Suprapubic skin (tissue), 4 donors: ENCODE measurements around the gene HDAC7. TPM values are rescaled to one million over a fixed set of nuclear protein-coding genes. Genes with fewer than 3 reads are reported as not detected.

Experiments used
- DNase-seq, 2 donors: peaks; one replicate each; pipeline ENCODE4 v3.0.0-alpha.2; 2019; ENCODE audit warnings: low spot score in 2 of 2
- H3K27ac ChIP-seq: fragments of 200-600 bp; sonication (generic); one replicate; pipeline ENCODE4 v1.5.1; 2019
- H3K27me3 ChIP-seq: fragments of 200-600 bp; sonication (generic); one replicate; pipeline ENCODE4 v1.5.1; 2019
- H3K36me3 ChIP-seq: fragments of 200-600 bp; sonication (generic); one replicate; pipeline ENCODE4 v1.5.1; 2019
- H3K4me1 ChIP-seq: fragments of 200-600 bp; sonication (generic); one replicate; pipeline ENCODE4 v1.5.1; 2019
- H3K4me3 ChIP-seq: fragments of 200-600 bp; sonication (generic); one replicate; pipeline ENCODE4 v1.5.1; 2019; ENCODE audit warnings: mild to moderate bottlenecking
- H3K9me3 ChIP-seq: fragments of 200-600 bp; sonication (generic); one replicate; pipeline ENCODE4 v1.5.1; 2019
- CTCF ChIP-seq, 2 donors: fragments of 200-600 bp in 1 of 2; fragments of 450-650 bp in 1 of 2; sonication (generic) in 1 of 2; IDR thresholded peaks; one replicate each; pipeline ENCODE4 v1.5.1; 2016 to 2019; ENCODE audit warnings: antibody characterized with exemption in 2 of 2, mild to moderate bottlenecking in 1 of 2, moderate library complexity in 1 of 2
- EP300 ChIP-seq: sonication (generic); formaldehyde crosslinking; IDR thresholded peaks from one replicate; pipeline ENCODE4 v1.6.1; 2017; ENCODE audit warnings: antibody characterized with exemption
- POLR2A ChIP-seq, 2 donors: fragments of 450-650 bp; IDR thresholded peaks; one replicate each; pipeline ENCODE4 v1.6.1; 2017; ENCODE audit warnings: antibody characterized with exemption in 2 of 2, mild to moderate bottlenecking in 2 of 2, moderate library complexity in 2 of 2
- POLR2AphosphoS5 ChIP-seq, 3 donors: sonication (generic); formaldehyde crosslinking; IDR thresholded peaks; one replicate each; pipeline ENCODE4 v1.6.1; 2017; ENCODE audit warnings: antibody characterized with exemption in 3 of 3
- WGBS: methylation state at CpG from one replicate; pipeline ENCODE4 v1.1.5; 2018; 5-methylcytosine and 5-hydroxymethylcytosine counted together
- total RNA-seq, 4 donors: library from RNA; depleted of rRNA; stranded (reverse); fragments of >200 nt; gene quantifications; one replicate each; pipeline ENCODE4 v1.1.0, GENCODE V29; 2016

The HDAC7 gene
- total RNA-seq, 4 donors from 2014 or later = 47.9 to 152 (median 76.2) TPM

GRCh38 chr12:47835006-47835830 lies 15.5 kb upstream of the HDAC7 start:
- Histone ChIP-seq H3K9me3 (no peaks in the 10 kb centered on the region), H3K4me3 (no peak overlapping the region), H3K27me3 (no peaks in the 10 kb centered on the region), H3K36me3 (no peaks in the 10 kb centered on the region), H3K4me1 (peaks cover 50% of the 10 kb centered on the region), H3K27ac (no peak overlapping the region)
- no peak for DNase-seq
- WGBS = 89% methylated on average over 12 of the region's 12 CpGs
- TF ChIP-seq EP300 (no peak), CTCF (IDR thresholded peaks at IDR 0.05) (no peak), POLR2AphosphoS5 (IDR thresholded peaks at IDR 0.05) (no peak), POLR2A (IDR thresholded peaks at IDR 0.05) (no peak)

- Histone ChIP-seq H3K4me1 (peaks cover 57% of the 10 kb centered on the region), H3K36me3 (no peaks in the 10 kb centered on the region), H3K27me3 (no peaks in the 10 kb centered on the region), H3K4me3 (no peak overlapping the region), H3K27ac (no peak overlapping the region), H3K9me3 (no peaks in the 10 kb centered on the region)
- DNase-seq = no peak
- WGBS = 82% methylated on average over 8 of the region's 8 CpGs
- no peak for TF ChIP-seq EP300
- no peak for TF ChIP-seq CTCF (IDR thresholded peaks at IDR 0.05)
- no peak for TF ChIP-seq POLR2AphosphoS5 (IDR thresholded peaks at IDR 0.05)
- TF ChIP-seq POLR2A (IDR thresholded peaks at IDR 0.05) = no peak
Observed at GRCh38 chr12:47834199-47834903, 14.6 kb upstream of the HDAC7 start.

- Histone ChIP-seq H3K9me3 (no peaks in the 10 kb centered on the region), H3K27ac (no peak overlapping the region), H3K27me3 (no peaks in the 10 kb centered on the region), H3K4me1 (peaks cover 59% of the 10 kb centered on the region), H3K4me3 (no peak overlapping the region), H3K36me3 (no peaks in the 10 kb centered on the region)
- WGBS = 97% methylated on average over 10 of the region's 12 CpGs
- no peak for TF ChIP-seq POLR2A (IDR thresholded peaks at IDR 0.05)
- DNase-seq = no peak
Observed at GRCh38 chr12:47833591-47834012, 13.9 kb upstream of the HDAC7 start.

GRCh38 chr12:47832263-47832933 lies 12.7 kb upstream of the HDAC7 start:
- no peak overlapping the region for H3K27ac ChIP-seq
- TF ChIP-seq CTCF (IDR thresholded peaks at IDR 0.05) (no peak), POLR2A (IDR thresholded peaks at IDR 0.05) (no peak), EP300 (no peak), POLR2AphosphoS5 (IDR thresholded peaks at IDR 0.05) (no peak)
- WGBS = 83% methylated on average over 13 of the region's 13 CpGs
- H3K27me3 ChIP-seq = no peaks in the 10 kb centered on the region
- no peak for DNase-seq
- no peak overlapping the region for H3K4me3 ChIP-seq
- no peaks in the 10 kb centered on the region for H3K9me3 ChIP-seq
- H3K4me1 ChIP-seq = peaks cover 59% of the 10 kb centered on the region
- H3K36me3 ChIP-seq = no peaks in the 10 kb centered on the region

GRCh38 chr12:47829584-47829983 lies 9.9 kb upstream of the HDAC7 start:
- TF ChIP-seq EP300 = no peak
- TF ChIP-seq CTCF (IDR thresholded peaks at IDR 0.05) = no peak
- TF ChIP-seq POLR2A (IDR thresholded peaks at IDR 0.05) = no peak
- TF ChIP-seq POLR2AphosphoS5 (IDR thresholded peaks at IDR 0.05) = no peak
- H3K9me3 ChIP-seq = no peaks in the 10 kb centered on the region
- no peak for DNase-seq
- WGBS = 56% methylated on average over 3 of the region's 4 CpGs
- peaks cover 69% of the 10 kb centered on the region for H3K4me1 ChIP-seq
- H3K36me3 ChIP-seq = no peaks in the 10 kb centered on the region
- peak overlapping the region; percentile 90 for H3K27ac ChIP-seq
- no peaks in the 10 kb centered on the region for H3K27me3 ChIP-seq
- H3K4me3 ChIP-seq = no peak overlapping the region
